Neural progenitor cell (in vitro differentiated cells): ENCODE data around the gene CIART. TPM values are rescaled to one million over a fixed set of nuclear protein-coding genes. Genes with fewer than 3 reads are reported as not detected.
A peak's percentile ranks its signal among the peaks of the same experiment; 100 is the strongest.

Source experiments
- DNase-seq: peaks from one replicate; pipeline ENCODE4 v3.0.0-alpha.2; 2016; ENCODE audit warnings: low spot score
- H2AFZ ChIP-seq: fragments of 200-600 bp; sonication (generic); replicated peaks from 2 replicates; pipeline ENCODE4 v1.6.1; 2016; ENCODE audit warnings: antibody characterized with exemption
- H3F3A ChIP-seq: fragments of 200-600 bp; sonication (generic); 2 replicates; pipeline ENCODE4 v1.6.1; 2016; ENCODE audit warnings: antibody characterized with exemption, low read depth
- H3K27ac ChIP-seq: fragments of 200-600 bp; sonication (generic); 2 replicates; pipeline ENCODE4 v1.5.1; 2016; ENCODE audit warnings: mild to moderate bottlenecking
- H3K27me3 ChIP-seq: fragments of 200-600 bp; sonication (generic); 2 replicates; pipeline ENCODE4 v1.6.1; 2016; ENCODE audit warnings: mild to moderate bottlenecking, moderate library complexity
- H3K36me3 ChIP-seq: fragments of 200-600 bp; sonication (generic); 2 replicates; pipeline ENCODE4 v1.5.1; 2016
- H3K4me1 ChIP-seq: fragments of 200-600 bp; sonication (generic); 2 replicates; pipeline ENCODE4 v1.6.1; 2016; ENCODE audit warnings: mixed run types
- H3K4me2 ChIP-seq: fragments of 200-600 bp; sonication (generic); 2 replicates; pipeline ENCODE4 v1.6.1; 2016
- H3K4me3 ChIP-seq: fragments of 200-600 bp; sonication (generic); 2 replicates; pipeline ENCODE4 v1.5.1; 2016
- H3K79me2 ChIP-seq: fragments of 200-600 bp; sonication (generic); 2 replicates; pipeline ENCODE4 v1.6.1; 2016; ENCODE audit warnings: low read depth
- H3K9ac ChIP-seq: fragments of 200-600 bp; sonication (generic); 2 replicates; pipeline ENCODE4 v1.6.1; 2016
- H3K9me3 ChIP-seq: fragments of 200-600 bp; sonication (generic); 2 replicates; pipeline ENCODE4 v1.5.1; 2016; ENCODE audit warnings: low read depth
- H4K20me1 ChIP-seq: fragments of 200-600 bp; sonication (generic); 2 replicates; pipeline ENCODE4 v1.6.1; 2016; ENCODE audit warnings: low read depth
- H3K27ac Mint-ChIP-seq: 3 replicates; pipeline ENCODE4 v1.8.0; 2021; ENCODE audit warnings: mixed read lengths
- H3K27me3 Mint-ChIP-seq: 2 replicates; pipeline ENCODE4 v1.8.0; 2022; ENCODE audit warnings: low read depth, mild to moderate bottlenecking, inconsistent platforms, moderate library complexity, mixed read lengths; ENCODE audit not compliant: insufficient read depth
- H3K36me3 Mint-ChIP-seq: 3 replicates; pipeline ENCODE4 v1.8.0; 2021; ENCODE audit warnings: mixed read lengths
- H3K4me1 Mint-ChIP-seq: 3 replicates; pipeline ENCODE4 v1.8.0; 2021; ENCODE audit warnings: mixed read lengths
- H3K4me3 Mint-ChIP-seq: 3 replicates; pipeline ENCODE4 v1.8.0; 2021; ENCODE audit warnings: mild to moderate bottlenecking, moderate library complexity, mixed read lengths
- H3K9me3 Mint-ChIP-seq: 3 replicates; pipeline ENCODE4 v1.8.0; 2020; ENCODE audit warnings: mixed read lengths
- CTCF ChIP-seq: fragments of 200-600 bp; sonication (generic); IDR thresholded peaks from 2 replicates; pipeline ENCODE4 v1.5.1; 2017; ENCODE audit warnings: antibody characterized with exemption, mild to moderate bottlenecking
- EZH2 ChIP-seq: fragments of 200-600 bp; sonication (generic); IDR thresholded peaks from 2 replicates; pipeline ENCODE4 v1.6.1; 2017; ENCODE audit warnings: antibody characterized with exemption, mild to moderate bottlenecking, moderate library complexity
- EZH2phosphoT487 ChIP-seq: fragments of 200-600 bp; sonication (generic); IDR thresholded peaks from 2 replicates; pipeline ENCODE4 v1.6.1; 2017; ENCODE audit warnings: antibody characterized with exemption
- total RNA-seq: library from RNA; depleted of rRNA; stranded (reverse); fragments of >200 nt; gene quantifications from 2 replicates; pipeline ENCODE4 v1.2.3, GENCODE V29; 2015; ENCODE audit warnings: low replicate concordance

Gene CIART
- total RNA-seq, 1 donor from 2014 or later = 25.3 TPM

GRCh38 chr1:150268705-150269403 is 13.5 kb upstream of the CIART start, which contains the start of gene APH1A:
TSS of gene APH1A (minus strand) at chr1:150269016. CDS start at chr1:150268810, 206 bp downstream.
- Histone ChIP-seq H3K4me3 (peak within 1 kb of the TSS; percentile 81), H2AFZ (peak within 1 kb of the TSS; percentile 54), H3F3A (peaks cover 36% of the 10 kb centered on the region), H4K20me1 (peaks cover 3% of the 10 kb centered on the region), H3K79me2 (peaks cover 34% of the 10 kb centered on the region), H3K9me3 (no peaks in the 10 kb centered on the region), H3K4me2 (peak within 1 kb of the TSS; percentile 98), H3K27ac (peak within 1 kb of the TSS; percentile 17), H3K36me3 (no peaks in the 10 kb centered on the region), H3K4me1 (peaks cover 27% of the 10 kb centered on the region), H3K9ac (peak within 1 kb of the TSS; percentile 89), H3K27me3 (no peaks in the 10 kb centered on the region)
- Mint-ChIP-seq H3K27me3 (peaks cover 4% of the 10 kb centered on the region), H3K36me3 (peaks cover 8% of the 10 kb centered on the region), H3K4me1 (peaks cover 55% of the 10 kb centered on the region), H3K9me3 (no peaks in the 10 kb centered on the region), H3K4me3 (peak within 1 kb of the TSS; percentile 95), H3K27ac (peak within 1 kb of the TSS; percentile 98)
- TF ChIP-seq CTCF = no peak
- TF ChIP-seq EZH2phosphoT487 = no peak
- no peak for TF ChIP-seq EZH2
- peak; percentile 98 for DNase-seq

GRCh38 chr1:150269451-150269850 is 12.9 kb upstream of the CIART start:
- H3K79me2 ChIP-seq = peaks cover 37% of the 10 kb centered on the region
- no peaks in the 10 kb centered on the region for H3K27me3 ChIP-seq
- peak overlapping the region; percentile 81 for H3K4me3 ChIP-seq
- Mint-ChIP-seq H3K36me3 (peaks cover 8% of the 10 kb centered on the region), H3K27me3 (peaks cover 4% of the 10 kb centered on the region), H3K9me3 (no peaks in the 10 kb centered on the region), H3K4me1 (peaks cover 55% of the 10 kb centered on the region), H3K27ac (peak overlapping the region; percentile 98), H3K4me3 (peak overlapping the region; percentile 95)
- H3K27ac ChIP-seq = peak overlapping the region; percentile 17
- TF ChIP-seq EZH2phosphoT487 (no peak), EZH2 (no peak), CTCF (no peak)
- H2AFZ ChIP-seq = no peak overlapping the region
- H3K4me1 ChIP-seq = peaks cover 28% of the 10 kb centered on the region
- H4K20me1 ChIP-seq = peaks cover 3% of the 10 kb centered on the region
- H3K4me2 ChIP-seq = peak overlapping the region; percentile 98
- no peaks in the 10 kb centered on the region for H3K9me3 ChIP-seq
- H3K9ac ChIP-seq = no peak overlapping the region
- no peak for DNase-seq
- H3K36me3 ChIP-seq = no peaks in the 10 kb centered on the region
- H3F3A ChIP-seq = peaks cover 34% of the 10 kb centered on the region

- Histone ChIP-seq H3K4me2 (peak overlapping the region; percentile 89), H3K27ac (peak overlapping the region; percentile 94), H3K4me1 (peaks cover 28% of the 10 kb centered on the region), H3K27me3 (no peaks in the 10 kb centered on the region), H3F3A (peaks cover 26% of the 10 kb centered on the region), H2AFZ (no peak overlapping the region), H3K9ac (no peak overlapping the region), H3K4me3 (no peak overlapping the region), H3K79me2 (peaks cover 37% of the 10 kb centered on the region), H3K36me3 (no peaks in the 10 kb centered on the region), H3K9me3 (no peaks in the 10 kb centered on the region), H4K20me1 (peaks cover 3% of the 10 kb centered on the region)
- no peak for TF ChIP-seq CTCF
- no peak for TF ChIP-seq EZH2
- TF ChIP-seq EZH2phosphoT487 = no peak
- Mint-ChIP-seq H3K4me3 (peak overlapping the region; percentile 85), H3K36me3 (peaks cover 13% of the 10 kb centered on the region), H3K27ac (peak overlapping the region; percentile 98), H3K27me3 (peaks cover 4% of the 10 kb centered on the region), H3K4me1 (peaks cover 55% of the 10 kb centered on the region), H3K9me3 (no peaks in the 10 kb centered on the region)
- DNase-seq = no peak
Observed at GRCh38 chr1:150271291-150271959, 10.9 kb upstream of the CIART start.
